Smooth muscle cell (in vitro differentiated cells): ENCODE results near the gene CSRP1. TPM values are rescaled to one million over a fixed set of nuclear protein-coding genes. Genes with fewer than 3 reads are reported as not detected.

Source experiments
- DNase-seq: peaks from one replicate; lab custom pipeline; 2025; ENCODE audit not compliant: unreplicated experiment; lab: John Stamatoyannopoulos, UW
- H2AFZ ChIP-seq: fragments of 200-600 bp; sonication (generic); 2 replicates; pipeline ENCODE4 v1.6.0; 2016; ENCODE audit warnings: antibody characterized with exemption, low read depth, mild to moderate bottlenecking
- H3F3A ChIP-seq: fragments of 200-600 bp; sonication (generic); 2 replicates; pipeline ENCODE4 v1.6.0; 2017; ENCODE audit warnings: antibody characterized with exemption, low read depth
- H3K27ac ChIP-seq: fragments of 200-600 bp; sonication (generic); 2 replicates; pipeline ENCODE4 v1.5.1; 2016; ENCODE audit warnings: low read depth, mild to moderate bottlenecking
- H3K27me3 ChIP-seq: fragments of 200-600 bp; sonication (generic); 2 replicates; pipeline ENCODE4 v1.6.1; 2016; ENCODE audit warnings: low read depth, mild to moderate bottlenecking
- H3K36me3 ChIP-seq: fragments of 200-600 bp; sonication (generic); 2 replicates; pipeline ENCODE4 v1.5.1; 2016; ENCODE audit warnings: low read depth
- H3K4me1 ChIP-seq: fragments of 200-600 bp; sonication (generic); 2 replicates; pipeline ENCODE4 v1.5.1; 2016; ENCODE audit warnings: low read depth
- H3K4me2 ChIP-seq: fragments of 200-600 bp; sonication (generic); 2 replicates; pipeline ENCODE4 v1.6.0; 2016; ENCODE audit warnings: mild to moderate bottlenecking
- H3K4me3 ChIP-seq: fragments of 200-600 bp; sonication (generic); 2 replicates; pipeline ENCODE4 v1.5.1; 2016; ENCODE audit warnings: mild to moderate bottlenecking
- H3K79me2 ChIP-seq: fragments of 200-600 bp; sonication (generic); 2 replicates; pipeline ENCODE4 v1.6.0; 2016; ENCODE audit warnings: low read depth, mild to moderate bottlenecking
- H3K9ac ChIP-seq: fragments of 200-600 bp; sonication (generic); 2 replicates; pipeline ENCODE4 v1.6.0; 2016; ENCODE audit warnings: low read depth
- H3K9me3 ChIP-seq: fragments of 200-600 bp; sonication (generic); replicated peaks from 2 replicates; pipeline ENCODE4 v1.5.1; 2016; ENCODE audit warnings: low read depth
- H4K20me1 ChIP-seq: fragments of 200-600 bp; sonication (generic); 2 replicates; pipeline ENCODE4 v1.6.0; 2016; ENCODE audit warnings: low read depth
- WGBS: methylation state at CpG from one replicate; pipeline ENCODE4 v1.1.7; 2016; ENCODE audit warnings: low lambda C conversion rate; 5-methylcytosine and 5-hydroxymethylcytosine counted together
- polyA plus RNA-seq: library from polyadenylated mRNA; unstranded; fragments of >200 nt; fragmentation: Nextera tagmentation; extraction: Ambion mirVana; gene quantifications from 2 replicates; pipeline ENCODE4 v1.2.1, GENCODE V29; 2016
- total RNA-seq: library from RNA; depleted of rRNA; stranded (reverse); fragments of >200 nt; gene quantifications from 2 replicates; pipeline ENCODE4 v1.2.3, GENCODE V29; 2014
- TF ChIP-seq, protein P1 (sequence below): fragments of 200-600 bp; sonication (generic); IDR thresholded peaks from 2 replicates; pipeline ENCODE4 v1.5.1; 2017; ENCODE audit warnings: borderline replicate concordance, mild to moderate bottlenecking, antibody characterized with exemption; ENCODE audit not compliant: insufficient read depth, poor library complexity, severe bottlenecking

The CSRP1 gene
- total and polyA plus RNA-seq, 2 experiments from 2014 or later, result 202 to 345 TPM

DNA sequence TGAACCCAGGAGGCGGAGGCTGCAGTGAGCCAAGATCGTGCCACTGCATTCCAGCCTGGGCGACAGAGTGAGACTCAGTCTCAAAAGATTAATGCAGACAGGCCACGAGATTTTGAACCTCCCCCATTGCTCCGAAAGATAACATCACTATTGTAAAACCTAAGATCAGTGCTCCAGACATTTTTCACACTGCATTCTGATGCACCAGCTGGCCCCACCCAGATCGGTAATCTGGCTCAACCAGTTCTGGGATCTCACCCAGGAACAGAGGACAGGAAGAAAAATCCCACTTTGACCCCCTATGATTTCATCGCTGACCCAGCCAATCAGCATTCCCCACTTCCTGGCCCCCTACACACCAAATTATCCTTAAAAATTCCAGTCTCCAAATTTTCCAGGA is 10.7 kb upstream of the CSRP1 start:
- Histone ChIP-seq H3F3A (no peaks in the 10 kb centered on the region), H3K79me2 (no peaks in the 10 kb centered on the region), H3K9me3 (no peaks in the 10 kb centered on the region), H3K4me2 (no peak overlapping the region), H2AFZ (no peak overlapping the region), H3K4me3 (no peak overlapping the region), H4K20me1 (no peaks in the 10 kb centered on the region), H3K36me3 (no peaks in the 10 kb centered on the region), H3K9ac (no peak overlapping the region), H3K27ac (peak overlapping the region; percentile 75), H3K4me1 (peaks cover 2% of the 10 kb centered on the region), H3K27me3 (no peaks in the 10 kb centered on the region)
- 36% methylated on average over 7 of the region's 7 CpGs for WGBS
- TF ChIP-seq, protein P1, sequence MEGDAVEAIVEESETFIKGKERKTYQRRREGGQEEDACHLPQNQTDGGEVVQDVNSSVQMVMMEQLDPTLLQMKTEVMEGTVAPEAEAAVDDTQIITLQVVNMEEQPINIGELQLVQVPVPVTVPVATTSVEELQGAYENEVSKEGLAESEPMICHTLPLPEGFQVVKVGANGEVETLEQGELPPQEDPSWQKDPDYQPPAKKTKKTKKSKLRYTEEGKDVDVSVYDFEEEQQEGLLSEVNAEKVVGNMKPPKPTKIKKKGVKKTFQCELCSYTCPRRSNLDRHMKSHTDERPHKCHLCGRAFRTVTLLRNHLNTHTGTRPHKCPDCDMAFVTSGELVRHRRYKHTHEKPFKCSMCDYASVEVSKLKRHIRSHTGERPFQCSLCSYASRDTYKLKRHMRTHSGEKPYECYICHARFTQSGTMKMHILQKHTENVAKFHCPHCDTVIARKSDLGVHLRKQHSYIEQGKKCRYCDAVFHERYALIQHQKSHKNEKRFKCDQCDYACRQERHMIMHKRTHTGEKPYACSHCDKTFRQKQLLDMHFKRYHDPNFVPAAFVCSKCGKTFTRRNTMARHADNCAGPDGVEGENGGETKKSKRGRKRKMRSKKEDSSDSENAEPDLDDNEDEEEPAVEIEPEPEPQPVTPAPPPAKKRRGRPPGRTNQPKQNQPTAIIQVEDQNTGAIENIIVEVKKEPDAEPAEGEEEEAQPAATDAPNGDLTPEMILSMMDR, result no peak
- no peak for DNase-seq

DNA sequence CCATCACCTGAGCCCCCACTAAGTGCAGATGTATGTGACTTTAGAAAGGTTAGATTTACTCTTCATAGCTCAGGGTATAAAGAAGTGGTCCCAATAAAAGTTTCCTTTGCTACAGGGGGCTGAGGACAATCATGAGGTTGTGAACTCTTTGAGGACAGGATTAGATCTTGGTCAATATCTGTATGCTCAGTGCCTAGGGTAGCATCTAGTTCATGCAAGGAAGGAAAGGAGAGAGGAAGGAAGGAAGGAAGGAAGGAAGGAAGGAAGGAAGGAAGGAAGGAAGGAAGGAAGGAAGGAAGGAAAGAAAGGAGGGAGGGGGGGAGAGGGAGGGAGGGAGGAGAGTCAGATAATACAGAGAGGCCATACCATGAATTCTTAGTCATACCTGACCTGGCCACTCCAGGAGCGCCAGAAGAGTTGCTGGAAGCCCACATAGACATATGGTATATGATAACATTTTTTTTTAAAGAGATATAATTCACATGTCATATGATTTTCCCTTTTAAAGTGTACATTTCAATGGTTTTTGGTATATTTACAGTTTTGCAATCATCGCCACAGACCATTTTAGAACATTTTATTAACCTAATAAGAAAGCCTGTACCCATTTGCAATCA is 9.7 kb upstream of the CSRP1 start:
- WGBS, result 95% methylated on average over 2 of the region's 2 CpGs
- H3K27ac ChIP-seq, result peak overlapping the region; percentile 91

DNA sequence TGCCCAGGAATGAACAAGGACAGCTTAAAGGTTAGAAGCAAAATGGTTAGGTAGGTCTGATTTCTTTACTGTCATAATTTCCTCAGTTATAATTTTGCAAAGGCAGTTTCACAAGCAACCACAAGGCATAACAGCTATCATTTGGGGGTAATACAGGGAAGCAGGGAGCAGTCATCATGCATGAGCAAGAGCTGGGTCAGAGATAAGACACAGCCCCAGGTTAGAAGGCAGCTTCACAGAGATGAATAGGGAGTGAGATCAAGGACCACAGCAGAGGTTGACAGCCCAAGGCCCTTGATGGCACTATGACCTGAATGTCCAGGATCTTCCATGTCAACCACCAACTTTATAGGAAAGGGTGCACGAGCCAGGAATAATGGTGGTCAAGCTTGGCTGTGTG is 9.0 kb upstream of the CSRP1 start:
- H3K4me3 ChIP-seq, result no peak overlapping the region
- no peak overlapping the region for H2AFZ ChIP-seq
- no peaks in the 10 kb centered on the region for H3K27me3 ChIP-seq
- H3K79me2 ChIP-seq, result no peaks in the 10 kb centered on the region
- DNase-seq, result no peak
- no peaks in the 10 kb centered on the region for H3F3A ChIP-seq
- no peaks in the 10 kb centered on the region for H3K9me3 ChIP-seq
- TF ChIP-seq, protein P1, result no peak
- peaks cover 12% of the 10 kb centered on the region for H3K4me1 ChIP-seq
- H3K4me2 ChIP-seq, result no peak overlapping the region
- peak overlapping the region; percentile 91 for H3K27ac ChIP-seq
- H4K20me1 ChIP-seq, result no peaks in the 10 kb centered on the region
- WGBS, result 59% methylated on average over 1 of the region's 1 CpG
- no peak overlapping the region for H3K9ac ChIP-seq
- no peaks in the 10 kb centered on the region for H3K36me3 ChIP-seq

More for the DNA sequence above, 9.7 kb upstream of the CSRP1 start:
- Histone ChIP-seq H3F3A (no peaks in the 10 kb centered on the region), H4K20me1 (no peaks in the 10 kb centered on the region), H3K4me3 (no peak overlapping the region), H3K36me3 (no peaks in the 10 kb centered on the region), H3K79me2 (no peaks in the 10 kb centered on the region), H3K9ac (no peak overlapping the region), H3K9me3 (no peaks in the 10 kb centered on the region), H2AFZ (peak overlapping the region; percentile 13), H3K4me2 (no peak overlapping the region), H3K27me3 (no peaks in the 10 kb centered on the region), H3K4me1 (peaks cover 10% of the 10 kb centered on the region)
- TF ChIP-seq, protein P1, result no peak
- DNase-seq, result no peak
